Nucleus accumbens (tissue), 56 donors: Measurements from ENCODE around the gene CDH23.

Experiments
- DNase-seq, 56 donors: peaks; one replicate each; lab custom pipeline; 2025; lab: John Stamatoyannopoulos, UW

Gene CDH23

DNA sequence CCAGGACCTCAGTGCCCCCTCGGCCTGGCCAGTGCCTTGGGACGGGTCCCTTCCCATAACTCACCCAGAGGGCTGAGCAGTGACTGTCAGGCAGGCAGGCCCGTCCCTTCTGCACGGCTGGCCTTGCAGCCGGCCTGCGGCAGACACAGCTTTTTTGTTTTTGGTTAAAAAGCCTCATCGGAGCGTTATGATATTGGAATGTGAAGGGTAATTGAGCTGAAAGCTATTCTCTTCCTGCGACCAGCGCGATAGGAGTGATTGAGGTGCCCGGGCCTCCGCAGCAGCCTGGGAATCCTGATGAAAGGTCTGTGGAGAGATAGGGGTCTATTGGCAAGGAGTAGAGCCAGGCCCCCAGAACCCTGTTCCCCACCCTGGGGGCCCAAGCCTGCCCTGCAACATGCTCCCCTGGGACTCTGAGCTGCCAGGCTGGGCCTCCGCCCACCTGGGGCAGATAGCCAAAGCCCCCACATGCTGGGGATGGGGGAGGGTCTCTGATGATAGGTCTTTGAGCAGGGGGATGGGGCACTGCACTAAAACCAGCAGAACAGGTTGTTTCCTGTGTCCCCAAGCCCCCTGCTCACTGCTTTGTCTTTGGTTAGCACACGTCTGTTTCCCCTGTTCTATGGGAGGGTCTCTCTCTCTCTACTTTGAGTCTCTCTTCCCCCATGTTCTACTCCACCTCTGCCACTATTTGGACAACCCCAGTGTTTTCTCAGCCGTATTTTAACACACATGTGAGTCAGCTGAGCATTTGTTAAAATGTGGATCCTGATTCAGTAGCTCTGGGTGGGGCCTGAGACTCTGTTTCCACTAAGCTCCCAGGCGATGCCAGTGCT is 131.9 kb downstream of the CDH23 start:
- DNase-seq = peak in 3 of 56 donors; percentile 8 to 18 (median 8)

DNA sequence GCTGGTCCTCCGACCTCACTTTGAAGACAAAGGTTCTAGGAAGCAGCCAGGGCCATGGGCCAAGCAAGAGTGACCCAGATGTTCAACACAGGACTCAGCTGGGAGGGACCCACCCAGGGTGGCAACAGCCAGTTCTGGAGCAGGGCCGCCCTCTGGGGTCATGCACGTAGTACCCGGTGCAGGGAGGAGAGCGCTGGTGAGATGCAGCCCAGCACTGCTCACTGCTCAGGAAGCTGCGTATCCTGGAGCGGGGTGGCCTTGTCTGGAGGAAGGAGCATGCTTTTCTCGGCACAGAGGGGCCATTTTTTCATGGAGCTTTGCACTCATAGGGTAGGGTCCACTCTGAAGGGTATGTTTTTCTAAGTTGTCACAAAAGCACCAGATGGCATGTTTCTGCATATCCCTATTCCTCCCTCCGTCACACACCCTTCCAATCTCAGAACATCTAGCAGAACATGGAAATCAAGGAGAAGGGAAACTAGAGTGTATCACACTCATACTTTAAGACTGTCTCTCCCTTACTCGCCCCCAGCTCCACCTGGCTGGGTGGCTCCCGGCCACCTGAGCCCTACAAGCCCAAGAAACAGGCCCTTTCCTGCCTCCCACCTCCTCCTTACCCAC is 132.6 kb downstream of the CDH23 start:
- no peak for DNase-seq

DNA sequence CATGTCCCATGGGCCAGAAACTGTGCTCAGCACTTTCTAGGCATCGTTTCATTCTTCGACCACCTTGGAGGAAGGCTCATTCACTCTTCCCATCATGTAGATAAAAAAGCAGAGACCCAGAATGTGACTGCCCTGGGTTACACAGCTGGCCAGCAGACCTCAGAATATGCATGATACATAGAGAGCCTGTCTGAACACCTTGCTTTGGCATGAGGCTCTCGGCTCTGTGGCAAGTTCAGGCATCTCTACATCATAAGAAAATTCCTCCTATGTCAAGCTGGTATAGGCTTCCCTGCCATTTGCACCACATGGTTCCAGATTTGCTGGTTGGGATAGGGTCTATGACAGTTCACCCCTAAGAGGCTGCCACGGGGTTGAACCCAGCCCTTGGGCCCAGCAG is 134.1 kb downstream of the CDH23 start:
- DNase-seq = no peak

DNA sequence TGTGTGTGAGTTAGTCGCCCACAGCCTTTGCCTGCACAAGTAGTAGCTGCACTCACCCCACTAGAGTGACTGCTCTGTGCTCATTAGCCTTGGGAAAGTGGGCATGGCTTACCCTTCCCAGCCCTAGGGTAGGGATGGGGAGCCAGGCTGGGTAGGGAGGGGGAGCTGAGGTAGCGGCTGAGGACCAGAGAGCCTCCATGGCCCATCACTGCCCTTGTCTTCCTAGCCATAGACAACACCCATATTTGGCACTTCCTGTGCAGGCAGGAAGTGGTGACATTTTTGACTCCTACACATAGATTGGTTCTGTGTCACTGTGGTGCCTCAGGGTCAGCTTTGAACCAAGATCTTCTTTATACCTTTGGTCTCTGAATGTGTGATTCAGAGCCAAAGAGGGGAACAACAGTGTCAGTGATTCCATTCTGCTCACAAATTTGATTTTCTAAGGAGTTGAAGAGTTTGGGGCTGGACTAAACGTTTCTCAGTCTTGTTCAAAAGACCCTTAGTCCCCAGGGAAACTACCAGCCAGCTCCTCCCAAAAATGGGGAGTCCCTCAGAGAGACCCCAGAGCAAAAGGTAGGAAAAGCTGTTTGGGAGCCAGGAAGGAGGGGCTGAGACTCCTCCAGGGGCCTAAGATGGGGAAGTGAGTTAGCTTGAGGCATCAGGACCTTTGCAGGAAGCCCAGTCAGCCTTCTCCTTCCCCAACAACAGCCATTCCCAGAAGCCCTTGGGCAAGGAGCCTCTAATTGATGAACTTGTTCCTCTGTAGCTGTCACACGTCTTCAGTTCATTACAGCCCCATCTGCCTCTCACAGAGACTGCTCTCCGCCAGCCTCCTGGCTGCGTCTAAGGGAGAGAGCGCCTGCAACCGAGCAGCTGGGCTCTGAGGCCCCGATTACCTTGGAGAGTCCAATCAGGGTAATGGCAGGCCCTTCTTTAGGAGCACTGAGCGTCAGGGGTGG is 135.0 kb downstream of the CDH23 start:
- DNase-seq = no peak

DNA sequence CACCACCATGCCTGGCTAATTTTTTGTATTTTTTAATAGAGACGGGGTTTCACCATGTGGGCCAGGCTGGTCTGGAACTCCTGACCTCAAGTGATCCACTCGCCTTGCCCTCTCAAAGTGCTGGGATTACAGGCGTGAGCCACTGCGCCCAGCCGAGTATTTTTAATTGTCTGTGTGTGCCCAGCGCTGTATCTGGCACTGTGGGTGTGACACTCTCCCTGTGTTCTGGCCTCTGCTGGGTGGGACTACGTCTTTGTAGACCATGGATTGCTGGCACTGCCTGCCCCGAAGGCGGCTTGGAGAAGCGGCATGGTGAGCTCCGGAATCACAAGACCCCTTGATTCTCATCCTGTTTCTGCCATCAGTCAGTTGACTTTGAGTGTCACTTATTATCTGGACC is 136.2 kb downstream of the CDH23 start:
- DNase-seq = no peak

DNA sequence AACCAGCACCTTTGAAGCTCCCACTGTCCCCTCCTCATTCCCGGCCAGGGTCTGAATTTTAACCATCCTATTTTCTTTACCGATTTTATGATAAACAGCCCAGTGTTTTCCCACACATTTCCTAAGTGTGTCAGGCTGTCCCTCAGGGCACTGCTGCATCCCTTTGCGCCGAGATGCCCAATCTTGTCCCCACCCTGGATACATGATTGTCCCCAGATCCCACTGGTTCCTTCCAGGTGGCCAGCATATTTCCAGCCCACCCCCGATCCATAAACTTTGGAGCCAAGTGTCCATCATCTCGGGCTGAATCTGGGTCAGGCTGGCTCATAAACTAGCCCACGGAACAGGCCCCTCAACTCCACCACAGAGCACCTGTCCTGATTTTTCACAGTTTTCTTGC is 137.2 kb downstream of the CDH23 start:
- DNase-seq = no peak

DNA sequence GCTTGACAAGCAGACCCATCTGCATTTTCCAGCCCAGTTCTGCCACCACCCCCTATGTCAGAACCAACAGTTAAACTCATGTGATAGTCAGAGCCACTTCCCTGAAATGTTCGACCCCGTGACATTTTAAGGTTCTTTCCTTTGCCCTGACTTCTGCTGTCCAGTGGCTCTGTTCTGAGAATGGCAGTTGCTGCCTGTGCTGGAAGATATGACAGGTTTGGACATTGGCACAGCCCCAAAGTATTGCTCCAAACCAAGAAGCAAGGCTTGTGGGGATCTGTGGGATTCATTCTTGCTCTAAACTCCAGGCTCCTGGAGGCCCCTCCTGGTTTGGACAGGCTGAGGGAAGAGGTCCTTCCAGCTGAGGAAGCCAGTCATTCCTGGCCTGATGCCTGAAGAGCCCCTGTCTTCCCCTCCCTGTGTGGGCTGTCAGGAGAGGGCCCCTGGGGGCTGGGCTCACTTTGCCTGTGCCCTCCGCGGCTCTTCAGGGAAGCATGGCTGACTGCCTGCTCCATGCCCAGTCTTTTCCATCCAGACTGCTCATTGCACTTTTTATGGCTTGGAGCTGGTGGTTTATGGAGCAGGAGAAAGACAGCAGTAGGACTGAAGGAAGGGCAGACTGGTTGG is 138.0 kb downstream of the CDH23 start:
- no peak for DNase-seq

DNA sequence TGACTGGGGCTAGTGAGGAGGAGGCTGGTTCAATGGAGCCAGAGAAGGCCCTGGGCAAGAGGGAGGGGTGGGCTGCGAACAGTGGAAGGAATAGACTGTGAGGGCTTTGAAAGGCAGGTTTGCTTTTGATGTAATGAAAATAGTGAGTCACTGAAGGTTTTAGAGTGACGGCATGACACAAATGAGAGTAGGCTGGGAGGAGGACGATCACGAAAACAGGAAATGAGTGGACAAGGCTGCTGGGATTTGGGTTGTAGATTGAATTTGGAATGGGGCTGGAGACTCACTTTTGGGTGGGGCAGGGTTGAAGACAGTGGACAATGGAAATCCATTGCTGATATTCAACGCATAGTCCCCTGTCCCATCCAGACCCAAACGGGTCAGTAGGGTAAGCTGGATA is 139.6 kb downstream of the CDH23 start:
- no peak for DNase-seq

DNA sequence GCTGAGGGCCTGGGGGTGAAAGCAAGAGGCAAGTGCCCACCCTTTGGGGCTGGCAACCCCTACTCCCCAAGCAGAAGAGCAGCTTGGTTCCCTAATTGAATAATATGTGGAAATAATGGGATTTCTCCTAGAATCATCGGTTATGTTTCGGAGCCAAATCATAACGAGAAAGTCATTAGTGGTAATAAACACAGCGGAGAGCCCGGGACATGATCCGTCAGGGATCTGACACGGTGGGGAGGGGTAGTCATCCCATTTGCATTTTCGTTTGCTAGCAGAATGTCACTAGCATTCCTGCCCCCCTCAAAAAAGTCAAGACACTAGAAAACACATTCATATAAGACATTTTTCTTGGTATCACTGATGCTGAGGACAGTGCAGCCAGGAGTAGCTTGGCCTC is 140.4 kb downstream of the CDH23 start:
- no peak for DNase-seq

DNA sequence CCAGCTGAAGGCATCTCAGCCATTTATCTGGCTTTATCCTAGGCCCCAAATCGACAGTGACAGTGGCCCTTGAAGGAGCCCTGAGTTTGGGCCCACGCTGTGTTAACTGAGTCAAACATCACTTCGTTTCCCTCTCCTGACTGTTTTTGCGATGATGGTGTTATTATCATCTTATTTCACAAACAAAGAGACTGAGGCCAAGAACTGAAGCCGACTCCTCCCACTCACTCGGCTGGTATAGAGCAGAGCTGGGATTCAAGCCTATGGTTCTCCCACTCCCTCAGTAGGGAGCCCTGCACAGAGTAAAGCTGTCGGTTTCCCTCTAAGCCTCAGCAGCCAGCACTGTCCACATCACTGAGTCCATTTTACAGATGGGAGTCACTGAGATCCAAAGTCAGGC is 141.0 kb downstream of the CDH23 start:
- DNase-seq = no peak

DNA sequence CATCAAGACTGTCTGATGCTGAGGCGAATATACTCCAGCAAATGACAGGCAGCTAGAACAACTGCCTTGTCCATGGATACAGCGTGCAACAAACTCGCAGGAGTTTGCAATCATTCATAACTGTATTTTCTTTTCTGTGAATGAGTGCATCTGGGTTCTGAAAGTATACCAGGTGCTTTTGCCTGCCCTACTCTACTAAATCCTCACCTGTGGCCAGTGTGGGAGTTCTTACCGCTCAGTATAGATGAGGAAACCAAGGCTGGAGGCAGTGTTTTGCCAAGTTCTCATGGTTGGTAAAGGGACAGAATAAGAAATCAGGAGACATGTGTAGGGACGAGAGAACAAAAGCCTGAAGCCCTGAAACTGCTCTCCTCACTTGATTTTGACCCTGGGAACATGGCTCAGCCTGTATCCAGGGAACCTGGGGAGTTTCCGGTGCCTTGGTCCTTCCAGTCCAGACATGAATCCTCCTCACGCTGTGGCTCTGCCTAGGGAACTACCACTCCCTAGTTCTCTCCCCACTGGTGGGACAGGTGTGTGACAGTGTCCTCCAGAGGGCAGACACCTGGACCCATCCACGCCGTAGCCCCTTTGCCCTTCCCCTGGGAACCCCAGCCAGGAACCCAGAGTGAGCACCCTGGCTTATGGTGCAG is 142.0 kb downstream of the CDH23 start:
- no peak for DNase-seq

DNA sequence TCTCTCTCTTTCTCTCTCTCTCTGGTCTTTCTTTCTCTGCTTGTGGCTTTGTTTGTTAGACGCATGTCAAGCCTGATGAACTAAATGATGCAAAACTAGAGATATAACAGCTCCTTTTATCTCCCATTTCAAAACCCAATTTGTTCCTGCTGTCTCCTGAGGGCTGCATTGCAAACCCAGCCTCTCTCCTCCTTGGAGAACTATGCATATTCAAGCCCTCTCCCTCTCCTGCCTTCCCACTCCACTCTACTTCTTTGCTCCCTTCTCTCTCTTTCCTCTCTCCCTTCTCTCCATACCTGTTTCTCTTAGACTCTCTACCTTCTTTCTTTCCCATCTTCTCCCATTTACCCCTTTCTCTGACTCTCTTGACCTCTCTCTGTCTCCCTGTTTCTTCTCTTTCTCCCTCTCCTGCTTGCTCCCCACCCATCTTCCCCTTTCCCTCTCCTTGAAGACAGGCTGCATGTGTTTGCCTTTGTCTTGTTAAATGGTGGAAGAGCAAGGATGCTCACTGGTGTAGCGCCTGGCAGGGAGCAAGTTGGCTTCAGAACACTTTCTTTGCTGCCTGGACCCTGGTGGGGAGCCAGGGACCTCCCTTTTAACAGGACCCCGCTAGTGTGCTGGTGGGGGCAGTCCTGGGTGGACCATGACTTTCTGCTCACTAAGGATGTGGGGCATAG is 142.9 kb downstream of the CDH23 start:
- no peak for DNase-seq

DNA sequence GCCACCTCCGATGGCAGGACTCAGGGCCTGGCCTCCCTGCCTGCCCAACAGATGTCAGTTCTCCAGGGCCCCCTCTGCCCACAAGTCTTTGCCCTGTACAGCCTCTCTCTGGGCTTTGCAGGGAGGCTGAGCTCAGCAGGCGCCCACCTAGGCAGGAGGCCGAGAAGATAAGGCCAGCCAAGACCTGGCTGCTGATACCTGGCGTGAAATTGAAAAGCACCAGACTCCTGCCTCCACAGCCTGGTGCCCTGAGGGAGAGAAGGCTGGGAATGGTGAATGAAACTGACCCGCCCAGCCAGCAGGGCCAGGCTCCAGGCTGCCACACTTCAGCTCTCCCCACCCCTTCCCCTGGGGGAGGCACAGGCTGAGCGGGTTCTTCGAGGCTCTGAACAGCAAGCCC is 145.8 kb downstream of the CDH23 start:
- no peak for DNase-seq

DNA sequence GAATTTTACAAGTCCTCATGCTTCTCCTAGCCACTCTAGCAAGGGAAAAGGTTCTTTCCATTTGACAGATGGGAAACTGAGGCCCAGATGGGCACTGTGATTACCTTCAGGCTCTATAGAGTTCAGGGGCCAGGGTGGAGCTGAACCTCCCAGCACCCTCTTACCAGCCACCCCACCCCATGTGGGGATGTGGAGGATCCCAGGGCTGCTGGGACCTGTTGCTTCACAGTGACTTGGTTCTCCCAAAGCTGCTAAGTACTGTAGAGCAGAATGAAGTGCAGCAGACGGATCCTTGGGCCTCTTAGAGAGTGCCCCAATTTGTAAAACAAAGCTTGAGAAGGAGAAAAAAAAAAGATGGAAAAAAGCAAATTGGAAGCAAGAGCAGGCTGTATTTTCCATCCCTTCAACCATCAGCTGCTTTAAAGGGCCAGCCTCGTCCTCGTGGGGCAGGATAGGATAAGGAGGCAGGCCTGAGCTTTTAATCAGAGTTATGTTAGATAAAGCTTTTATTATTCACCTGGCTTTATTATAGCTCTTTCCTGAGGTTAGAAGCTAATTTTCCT is 147.0 kb downstream of the CDH23 start:
- DNase-seq = no peak

DNA sequence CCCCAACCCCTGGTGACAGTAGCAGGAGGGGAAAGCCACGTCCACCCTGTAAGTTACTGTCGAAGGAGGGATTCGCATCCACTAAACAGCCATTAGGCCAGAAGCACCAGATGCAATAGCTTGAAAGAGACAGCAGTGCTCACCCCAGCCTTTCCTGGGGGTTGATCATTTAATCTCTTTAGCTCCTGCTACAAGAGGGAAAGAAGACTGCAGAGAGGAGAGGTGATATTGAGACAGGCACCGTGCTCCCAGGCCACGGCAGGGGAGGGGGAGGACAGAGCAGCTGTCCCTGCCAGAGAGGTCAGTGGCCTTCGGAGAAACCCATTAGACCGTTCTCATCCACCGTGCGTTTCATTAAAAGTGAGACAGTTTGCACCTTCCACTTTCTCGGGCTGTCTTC is 148.3 kb downstream of the CDH23 start:
- DNase-seq = no peak

DNA sequence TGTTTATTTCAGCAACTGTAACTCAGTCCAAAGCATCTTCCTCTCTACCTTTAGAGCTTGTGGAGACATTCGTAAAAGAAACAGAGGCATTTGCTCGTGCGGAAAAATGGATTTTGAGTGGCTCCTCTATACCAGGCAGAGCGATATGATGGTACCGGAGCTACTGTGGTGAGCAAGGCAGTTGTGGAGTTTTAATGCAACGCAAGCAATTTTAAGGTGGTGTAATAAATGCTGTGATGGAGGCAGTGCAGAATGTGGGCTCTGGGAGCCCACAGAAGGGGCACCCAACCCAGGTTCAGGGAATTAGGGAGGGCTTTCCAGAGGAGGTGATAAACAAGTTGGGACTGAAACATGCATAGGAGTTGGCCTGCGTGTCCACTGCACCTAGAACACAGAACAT is 149.5 kb downstream of the CDH23 start:
- no peak for DNase-seq

DNA sequence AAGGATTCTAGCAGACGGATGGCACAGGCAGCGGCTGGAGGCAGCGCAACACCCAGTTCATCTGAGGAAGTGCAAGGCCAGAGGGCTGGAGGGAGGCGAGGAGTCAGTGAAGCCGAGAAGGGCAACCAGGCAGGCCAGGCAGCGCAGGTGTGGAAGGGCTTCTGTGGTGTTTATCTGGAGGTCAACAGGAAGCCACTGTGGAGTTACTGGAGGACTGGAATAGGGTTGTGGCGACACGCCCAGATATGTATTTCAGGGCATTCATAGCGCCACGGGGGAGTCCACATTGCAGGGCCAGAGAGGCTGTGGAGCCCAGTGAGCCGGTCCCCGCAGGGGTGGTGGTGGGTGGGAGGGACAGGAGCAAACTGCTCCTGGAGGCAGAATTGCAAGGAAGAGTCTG is 150.6 kb downstream of the CDH23 start:
- DNase-seq = no peak

DNA sequence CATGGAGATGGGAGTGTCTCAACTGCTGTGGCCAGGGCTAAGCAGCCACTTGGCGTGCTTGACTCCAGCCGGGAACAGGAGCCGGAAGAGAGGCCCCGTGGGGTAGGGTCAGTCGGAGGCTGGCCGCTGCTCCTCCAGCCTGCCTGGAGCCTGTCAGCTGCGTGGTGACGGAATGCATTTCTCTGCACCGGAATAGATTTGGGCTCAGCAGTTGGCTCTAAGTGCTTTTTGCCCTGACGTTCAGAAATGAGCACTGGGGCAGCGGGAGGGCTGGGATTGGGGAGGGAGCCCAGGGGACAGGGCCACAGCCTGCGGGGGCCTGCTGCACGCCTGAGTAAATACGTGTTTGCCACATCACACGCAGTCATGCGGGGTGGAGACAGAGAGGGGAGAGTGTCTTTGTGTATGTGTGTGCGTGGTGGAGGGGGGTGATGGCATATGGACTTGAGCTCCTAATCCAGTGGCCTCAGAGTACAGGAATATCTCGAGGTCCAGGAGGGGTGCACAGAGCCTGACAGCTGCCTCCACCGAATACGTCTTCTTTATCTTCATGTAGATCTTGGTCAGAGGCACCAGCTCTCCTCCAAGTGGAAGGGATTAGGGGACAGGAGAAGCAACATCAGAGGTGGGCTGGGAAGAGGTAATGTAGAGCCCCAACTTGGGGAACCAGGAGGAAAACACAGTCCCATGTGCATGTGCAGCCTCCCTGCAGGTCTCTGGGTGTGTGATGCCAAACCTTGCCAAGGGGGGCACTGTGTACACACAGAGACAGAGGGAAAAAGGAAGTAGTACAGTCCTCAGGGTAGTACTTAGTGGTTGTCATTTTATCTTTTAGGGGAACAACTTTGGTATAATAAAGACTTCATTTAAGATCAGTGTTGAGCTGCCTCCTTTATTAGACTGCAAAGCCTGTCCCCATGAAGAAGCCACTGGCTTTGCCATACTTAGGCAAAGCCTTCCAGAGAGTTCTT is 151.4 kb downstream of the CDH23 start:
- DNase-seq = peak in 3 of 56 donors; percentile 8 to 39 (median 13)
